Breast epithelium (tissue), 3 donors: ENCODE measurements around the gene PRICKLE2.

ENCODE experiments used
- CTCF ChIP-seq, 3 donors: fragments of 450-650 bp; IDR thresholded peaks; one replicate each; pipeline ENCODE4 v1.5.1; 2016 to 2017; ENCODE audit warnings: antibody characterized with exemption in 3 of 3, mild to moderate bottlenecking in 3 of 3, moderate library complexity in 3 of 3
- POLR2A ChIP-seq: fragments of 450-650 bp; IDR thresholded peaks from one replicate; pipeline ENCODE4 v1.6.1; 2016; ENCODE audit warnings: antibody characterized with exemption, mild to moderate bottlenecking, moderate library complexity
- POLR2AphosphoS5 ChIP-seq, 3 donors: sonication (generic); formaldehyde crosslinking; IDR thresholded peaks; one replicate each; pipeline ENCODE4 v1.6.1; 2017; ENCODE audit warnings: antibody characterized with exemption in 3 of 3

GRCh38 chr3:64053581-64053980, 171.7 kb downstream of the PRICKLE2 start:
- TF ChIP-seq CTCF (IDR thresholded peaks at IDR 0.05) (no peak), POLR2A (no peak), POLR2AphosphoS5 (IDR thresholded peaks at IDR 0.05) (no peak)
